ENCODE data around the gene SIX1. TPM values are rescaled to one million over a fixed set of nuclear protein-coding genes. Genes with fewer than 3 reads are reported as not detected.

SIX1 gene
- total RNA-seq, 2 donors from 2014 or later = 0.33 TPM; not detected in 1

DNA sequence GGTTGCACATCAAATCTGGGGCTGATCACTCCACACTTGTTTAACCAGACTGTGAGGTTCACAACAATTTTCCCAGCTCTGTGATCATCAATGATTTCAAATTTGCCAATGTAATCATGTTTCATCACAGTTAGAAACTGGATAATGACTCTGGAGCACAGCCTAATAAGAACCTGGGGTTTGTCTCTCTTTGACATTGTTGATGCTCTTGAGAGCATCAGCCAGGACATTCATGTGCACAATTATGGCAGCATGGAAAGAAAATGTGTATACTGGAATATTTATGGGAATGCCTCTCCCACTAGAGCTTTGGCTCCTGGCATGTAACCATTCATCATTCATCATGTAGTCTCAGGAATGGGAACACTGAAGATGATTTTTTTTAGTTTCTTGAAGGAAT, 47.0 kb downstream of the SIX1 start:
- Histone ChIP-seq H3K36me3 (replicated peaks in 1 of 2; ENCODE audit: insufficient read depth in 1 of 2, low read depth in 2 of 2) (no peaks in the 10 kb centered on the region), H3K4me1 (no peaks in the 10 kb centered on the region), H3K27me3 (no peaks in the 10 kb centered on the region), H3K9me3 (no peaks in the 10 kb centered on the region), H3K4me3 (no peak overlapping the region), H3K27ac (no peak overlapping the region)
- intact Hi-C loops (cut with DNase I) = no loop called here
- DNase-seq (no peak), ATAC-seq (no peak)
- TF ChIP-seq, protein P1, sequence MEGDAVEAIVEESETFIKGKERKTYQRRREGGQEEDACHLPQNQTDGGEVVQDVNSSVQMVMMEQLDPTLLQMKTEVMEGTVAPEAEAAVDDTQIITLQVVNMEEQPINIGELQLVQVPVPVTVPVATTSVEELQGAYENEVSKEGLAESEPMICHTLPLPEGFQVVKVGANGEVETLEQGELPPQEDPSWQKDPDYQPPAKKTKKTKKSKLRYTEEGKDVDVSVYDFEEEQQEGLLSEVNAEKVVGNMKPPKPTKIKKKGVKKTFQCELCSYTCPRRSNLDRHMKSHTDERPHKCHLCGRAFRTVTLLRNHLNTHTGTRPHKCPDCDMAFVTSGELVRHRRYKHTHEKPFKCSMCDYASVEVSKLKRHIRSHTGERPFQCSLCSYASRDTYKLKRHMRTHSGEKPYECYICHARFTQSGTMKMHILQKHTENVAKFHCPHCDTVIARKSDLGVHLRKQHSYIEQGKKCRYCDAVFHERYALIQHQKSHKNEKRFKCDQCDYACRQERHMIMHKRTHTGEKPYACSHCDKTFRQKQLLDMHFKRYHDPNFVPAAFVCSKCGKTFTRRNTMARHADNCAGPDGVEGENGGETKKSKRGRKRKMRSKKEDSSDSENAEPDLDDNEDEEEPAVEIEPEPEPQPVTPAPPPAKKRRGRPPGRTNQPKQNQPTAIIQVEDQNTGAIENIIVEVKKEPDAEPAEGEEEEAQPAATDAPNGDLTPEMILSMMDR (IDR thresholded peaks at IDR 0.05) = no peak
- no peak for TF ChIP-seq POLR2A (IDR thresholded peaks at IDR 0.05)

- no peak overlapping the region for H3K27ac ChIP-seq
- H3K27me3 ChIP-seq = no peaks in the 10 kb centered on the region
- ATAC-seq (no peak), DNase-seq (no peak)
- H3K4me1 ChIP-seq = no peaks in the 10 kb centered on the region
- H3K9me3 ChIP-seq = no peaks in the 10 kb centered on the region
- H3K36me3 ChIP-seq (replicated peaks in 1 of 2; ENCODE audit: insufficient read depth in 1 of 2, low read depth in 2 of 2) = no peaks in the 10 kb centered on the region
- TF ChIP-seq POLR2A (IDR thresholded peaks at IDR 0.05) = no peak
- TF ChIP-seq, protein P1 (IDR thresholded peaks at IDR 0.05) = no peak
- H3K4me3 ChIP-seq = no peak overlapping the region
- intact Hi-C loops (cut with DNase I) = no loop called here
Observed at GRCh38 chr14:60599727-60600126, 49.5 kb downstream of the SIX1 start.

DNA sequence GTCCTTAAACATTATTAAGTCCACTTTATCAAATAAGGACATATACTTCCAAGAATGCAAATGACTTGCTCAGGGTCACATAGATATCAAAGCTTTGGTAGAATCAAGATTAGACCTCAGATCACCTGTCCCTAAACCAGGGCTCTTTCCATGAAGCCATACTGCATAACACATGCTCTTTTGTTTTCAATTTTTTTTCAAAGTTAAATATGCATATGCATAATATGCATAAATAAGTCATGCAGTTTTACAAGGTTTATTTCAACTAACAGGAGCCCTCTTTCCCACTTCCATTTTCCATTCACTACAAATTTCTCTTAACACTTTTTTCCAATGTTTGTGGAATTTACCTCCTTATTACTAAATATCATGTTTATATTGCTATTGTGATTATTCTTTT, 53.1 kb downstream of the SIX1 start:
- Histone ChIP-seq H3K4me3 (no peak overlapping the region), H3K27me3 (no peaks in the 10 kb centered on the region), H3K36me3 (replicated peaks in 1 of 2; ENCODE audit: insufficient read depth in 1 of 2, low read depth in 2 of 2) (no peaks in the 10 kb centered on the region), H3K4me1 (peaks cover 8% of the 10 kb centered on the region), H3K9me3 (no peaks in the 10 kb centered on the region), H3K27ac (no peak overlapping the region)
- intact Hi-C loops (cut with DNase I) = no loop called here
- TF ChIP-seq, protein P1 (IDR thresholded peaks at IDR 0.05) = no peak
- TF ChIP-seq POLR2A (IDR thresholded peaks at IDR 0.05) = no peak
- DNase-seq (no peak), ATAC-seq (no peak)

GRCh38 chr14:60594062-60594461, 55.2 kb downstream of the SIX1 start:
- intact Hi-C loops (cut with DNase I) = no loop called here
- TF ChIP-seq POLR2A (IDR thresholded peaks at IDR 0.05) = no peak
- TF ChIP-seq, protein P1 (IDR thresholded peaks at IDR 0.05) = no peak
- no peak overlapping the region for H3K27ac ChIP-seq
- peaks cover 17% of the 10 kb centered on the region for H3K4me1 ChIP-seq
- no peaks in the 10 kb centered on the region for H3K9me3 ChIP-seq
- DNase-seq = peak in 2 of 4 donors; percentile 18 to 61
- no peaks in the 10 kb centered on the region for H3K27me3 ChIP-seq
- H3K36me3 ChIP-seq (replicated peaks in 1 of 2; ENCODE audit: insufficient read depth in 1 of 2, low read depth in 2 of 2) = no peaks in the 10 kb centered on the region
- 49 to 63% methylated on average over 3 of the region's 3 CpGs for WGBS, 2 donors
- no peak overlapping the region for H3K4me3 ChIP-seq
- no peak for ATAC-seq

Other genes starting within 250 kb of the SIX1 start
- not detected for gene C14orf39, start 163.4 kb downstream of the SIX1 start, total RNA-seq
- gene SIX6, start 140.3 kb downstream of the SIX1 start, total RNA-seq = not detected
- gene SIX4, start 74.9 kb upstream of the SIX1 start, total RNA-seq = 1 to 10 TPM; 4.0 to 5.7 TPM
- gene MNAT1, start 85.3 kb upstream of the SIX1 start, total RNA-seq = 10 to 100 TPM; 14.0 to 37.2 TPM